Heart left ventricle (tissue), 13 donors: Measurements from ENCODE around the gene CC2D2A.

Source experiments
- POLR2A ChIP-seq, 2 donors: fragments of 450-650 bp; IDR thresholded peaks; one replicate each; pipeline ENCODE4 v1.6.1; 2017; ENCODE audit warnings: antibody characterized with exemption in 2 of 2, mild to moderate bottlenecking in 2 of 2, moderate library complexity in 2 of 2
- TF ChIP-seq, protein P1 (sequence below), 12 donors: fragments of 200-600 bp; sonication (generic) in 4 of 12; IDR thresholded peaks; one replicate each; pipeline versions ENCODE4 v1.5.0 to v1.8.0; 2018 to 2022; ENCODE audit warnings: antibody characterized with exemption in 12 of 12, mild to moderate bottlenecking in 5 of 12
- donor health status: ischemic (EF 13 %, LVEDD 7.1; RV severe dilation, severe dysfunction).
- donor health status: DM: no; HTN: yes; CAD: no.
- donor health status: DM: no; HTN: no; CAD: no.
- donor health status: ischemic (EF 25% LVEDD 6.9; RV normal size, moderate dysfunction).
- donor health status: ischemic (EF 25% LVEDD 5.7; RV mildly dilated, moderate dysfunction).
- donor health status: ischemic (EF 35%, LVEDD 5.7; RV mildly dilated, moderate dysfunction).
- donor health status: nonischemic (EF 11% LVEDD 7.7; RV severe dilation, severe dysfunction).
- donor health status: DM: yes; HTN: yes; CAD: no.
- donor health status: PGD.
- donor health status: ischemic (EF 29% LVEDD 5.4; RV normal size, mild dysfunction).
- donor health status: nonischemic (EF 23%, LVEDD 6.1; RV moderate dilation, normal function).

DNA sequence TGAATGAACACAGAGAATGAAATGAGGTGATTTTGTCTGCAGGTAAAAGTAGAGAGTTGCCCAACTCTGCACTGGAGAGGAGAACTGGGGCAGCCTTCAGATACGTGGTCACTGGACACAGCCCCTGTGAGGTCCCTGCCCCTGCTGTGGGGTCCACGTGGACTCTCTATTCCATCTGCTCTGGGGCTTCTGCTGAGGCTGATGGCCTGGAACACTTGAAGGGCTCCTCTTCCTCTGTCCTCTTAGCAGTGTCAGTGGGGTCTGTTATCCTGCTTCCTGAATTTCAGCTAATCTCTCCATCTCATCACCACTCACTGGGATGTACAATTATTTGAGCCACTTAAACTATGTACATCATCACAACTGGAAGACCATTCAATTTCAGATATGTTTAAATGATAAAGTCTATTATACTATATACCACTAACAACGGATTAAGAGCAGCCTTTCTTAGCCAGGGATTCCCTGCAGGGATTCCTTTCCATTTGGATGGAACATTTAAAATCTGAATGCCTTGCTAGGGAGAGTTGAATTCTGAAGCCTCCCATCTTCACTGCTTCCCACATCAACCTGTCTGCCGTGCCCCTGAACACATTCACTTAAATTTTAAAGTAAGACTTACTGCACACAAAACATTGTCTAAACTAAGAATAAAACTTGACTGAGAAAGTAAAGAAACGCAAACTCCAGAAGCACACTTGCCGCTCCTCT is 74.0 kb downstream of the CC2D2A start:
- no peak for TF ChIP-seq POLR2A (IDR thresholded peaks at IDR 0.05)
- TF ChIP-seq, protein P1, sequence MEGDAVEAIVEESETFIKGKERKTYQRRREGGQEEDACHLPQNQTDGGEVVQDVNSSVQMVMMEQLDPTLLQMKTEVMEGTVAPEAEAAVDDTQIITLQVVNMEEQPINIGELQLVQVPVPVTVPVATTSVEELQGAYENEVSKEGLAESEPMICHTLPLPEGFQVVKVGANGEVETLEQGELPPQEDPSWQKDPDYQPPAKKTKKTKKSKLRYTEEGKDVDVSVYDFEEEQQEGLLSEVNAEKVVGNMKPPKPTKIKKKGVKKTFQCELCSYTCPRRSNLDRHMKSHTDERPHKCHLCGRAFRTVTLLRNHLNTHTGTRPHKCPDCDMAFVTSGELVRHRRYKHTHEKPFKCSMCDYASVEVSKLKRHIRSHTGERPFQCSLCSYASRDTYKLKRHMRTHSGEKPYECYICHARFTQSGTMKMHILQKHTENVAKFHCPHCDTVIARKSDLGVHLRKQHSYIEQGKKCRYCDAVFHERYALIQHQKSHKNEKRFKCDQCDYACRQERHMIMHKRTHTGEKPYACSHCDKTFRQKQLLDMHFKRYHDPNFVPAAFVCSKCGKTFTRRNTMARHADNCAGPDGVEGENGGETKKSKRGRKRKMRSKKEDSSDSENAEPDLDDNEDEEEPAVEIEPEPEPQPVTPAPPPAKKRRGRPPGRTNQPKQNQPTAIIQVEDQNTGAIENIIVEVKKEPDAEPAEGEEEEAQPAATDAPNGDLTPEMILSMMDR (IDR thresholded peaks at IDR 0.05), result no peak
